NCI-H1930 (cell line): ENCODE measurements around the gene MAP3K13.
"Not testable (repeated sequence)": the region's sequence is repeated elsewhere in the genome, so short reads cannot be mapped to it uniquely, and the experiment has no call there.

Experiments used
- DNase-seq, 2 experiments: peaks; one replicate each; lab custom pipeline; 2025; lab: John Stamatoyannopoulos, UW

Gene MAP3K13

DNA sequence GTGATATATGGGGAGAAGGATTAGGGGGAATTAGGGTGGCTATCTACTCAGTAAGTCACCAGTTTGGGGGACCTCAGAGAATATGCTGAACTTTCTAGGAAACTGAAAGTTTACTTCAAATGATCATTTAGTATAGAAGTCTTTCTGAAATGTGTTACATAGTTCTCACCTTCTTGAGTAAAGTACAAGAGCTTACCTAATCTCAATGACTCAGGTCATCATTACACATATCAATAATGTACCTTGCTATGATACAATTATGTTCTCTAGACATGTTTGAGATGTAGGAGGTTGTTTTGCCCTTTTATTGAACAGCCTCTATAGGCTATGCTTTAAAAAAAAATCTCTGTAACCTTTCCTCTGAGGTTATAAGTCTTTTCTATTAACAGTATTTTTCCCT, 85.2 kb downstream of the MAP3K13 start:
- DNase-seq, result no peak

DNA sequence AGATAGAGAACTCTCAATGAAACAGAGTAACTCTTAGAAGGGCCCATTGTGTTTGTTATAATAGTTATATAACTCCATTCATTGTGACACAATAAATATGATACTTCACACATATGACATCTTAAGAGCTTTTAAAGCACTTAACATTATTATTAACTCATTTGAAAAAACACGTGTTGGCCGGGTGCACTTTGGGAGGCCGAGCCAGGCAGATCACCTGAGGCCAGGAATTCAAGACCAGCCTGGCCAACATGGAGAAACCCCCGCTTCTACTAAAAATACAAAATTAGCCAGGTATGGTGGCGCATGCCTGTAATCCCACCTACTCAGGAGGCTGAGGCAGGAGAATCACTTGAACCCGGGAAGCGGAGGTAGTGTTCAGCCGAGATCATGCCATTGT, 88.5 kb downstream of the MAP3K13 start:
- DNase-seq, result not testable (repeated sequence)

GRCh38 chr3:185457376-185457775, 94.4 kb downstream of the MAP3K13 start:
- no peak for DNase-seq

DNA sequence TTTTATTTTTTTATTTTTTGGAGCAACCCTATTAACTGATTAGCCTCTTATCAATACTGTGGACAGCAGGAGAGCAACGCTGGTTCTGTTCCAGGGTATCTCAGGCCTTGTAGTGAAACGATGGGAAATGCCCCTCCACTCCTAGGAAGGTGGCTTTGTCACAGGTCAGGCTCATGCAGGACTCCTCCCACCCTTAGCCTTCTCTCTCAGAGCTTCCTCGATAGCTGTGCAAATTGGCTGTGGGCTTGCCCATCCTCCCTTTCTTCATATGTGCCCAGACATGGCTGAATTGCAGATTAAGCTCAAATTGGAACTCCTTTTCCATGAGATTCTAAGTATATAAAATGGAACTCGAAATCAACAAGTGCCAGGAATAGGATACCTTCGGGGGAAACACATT, 97.4 kb downstream of the MAP3K13 start:
- DNase-seq, result no peak

- no peak for DNase-seq
These were observed 97.9 kb downstream of the MAP3K13 start for GRCh38 chr3:185460719-185461350.

GRCh38 chr3:185465471-185465870, 102.5 kb downstream of the MAP3K13 start:
- no peak for DNase-seq

DNA sequence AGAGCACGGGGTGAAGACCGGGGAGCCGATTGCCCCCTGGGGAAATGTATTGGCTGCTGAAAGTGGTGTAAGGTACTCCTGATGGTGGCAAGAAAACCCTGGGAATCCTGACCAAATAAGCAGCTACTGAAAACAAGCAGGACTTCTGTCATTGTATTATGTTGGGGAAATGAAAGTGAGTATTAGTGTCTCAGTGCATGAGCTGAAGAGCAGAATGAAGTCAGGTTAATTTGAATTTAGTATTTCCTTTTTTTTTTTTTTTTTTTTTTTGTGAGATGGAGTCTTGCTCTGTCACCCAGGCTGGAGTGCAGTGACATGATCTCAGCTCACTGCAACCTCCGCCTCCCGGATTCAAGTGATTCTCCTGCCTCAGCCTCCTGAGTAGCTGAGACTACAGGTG, 103.2 kb downstream of the MAP3K13 start:
- DNase-seq, result not testable (repeated sequence)

- no peak for DNase-seq
These were observed 106.6 kb downstream of the MAP3K13 start for GRCh38 chr3:185469542-185469941.

GRCh38 chr3:185470323-185470722, 107.4 kb downstream of the MAP3K13 start:
- no peak for DNase-seq

DNA sequence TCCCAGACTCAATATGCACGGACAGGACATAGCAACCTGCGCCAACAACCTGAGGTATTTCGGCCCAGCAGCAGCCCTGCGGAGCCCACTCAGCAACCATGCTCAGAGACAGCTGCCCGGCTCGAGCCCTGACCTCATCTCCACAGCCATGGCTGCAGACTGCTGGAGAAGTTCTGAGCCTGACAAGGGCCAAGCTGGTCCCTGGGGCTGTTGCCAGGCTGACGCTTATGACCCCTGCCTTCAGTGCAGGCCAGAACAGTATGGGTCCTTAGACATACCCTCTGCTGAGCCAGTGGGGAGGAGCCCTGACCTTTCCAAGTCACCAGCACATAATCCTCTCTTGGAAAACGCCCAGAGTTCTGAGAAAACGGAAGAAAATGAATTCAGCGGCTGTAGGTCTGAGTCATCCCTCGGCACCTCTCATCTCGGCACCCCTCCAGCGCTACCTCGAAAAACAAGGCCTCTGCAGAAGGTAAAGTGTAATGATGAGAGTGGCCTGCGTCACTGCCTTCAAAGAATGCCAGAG, 110.4 kb downstream of the MAP3K13 start:
- no peak for DNase-seq

- DNase-seq, result not testable (repeated sequence)
These were observed 112.0 kb downstream of the MAP3K13 start for GRCh38 chr3:185474922-185475321.

GRCh38 chr3:185477316-185477715, 114.4 kb downstream of the MAP3K13 start:
- DNase-seq, result no peak

DNA sequence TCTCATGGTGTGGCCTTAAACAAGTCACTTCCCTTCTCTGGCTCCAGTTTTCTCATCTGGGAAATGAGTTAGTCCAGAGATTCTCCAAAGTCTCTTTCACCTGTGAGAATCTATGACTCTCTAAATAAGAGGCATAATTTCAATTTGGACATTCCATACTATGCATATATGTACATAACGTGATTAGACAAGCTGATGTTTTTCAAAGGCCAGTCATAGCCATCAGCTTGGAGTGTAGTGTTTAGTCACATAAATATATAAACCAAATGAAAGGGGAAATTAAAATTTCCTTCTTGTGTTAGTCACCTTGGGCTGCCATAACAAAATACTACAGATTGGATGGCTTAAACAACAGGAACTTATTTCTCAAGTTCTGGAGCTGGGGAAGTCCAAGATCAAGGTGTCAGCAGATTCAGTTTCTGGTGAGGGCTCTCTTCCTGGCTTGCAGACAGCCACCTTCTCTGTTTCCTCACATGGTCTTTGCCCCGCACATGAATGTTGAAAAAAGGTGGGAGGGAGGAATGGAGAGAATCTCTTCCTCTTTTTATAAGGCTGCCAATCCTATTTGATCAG, 116.5 kb downstream of the MAP3K13 start:
- no peak for DNase-seq

DNA sequence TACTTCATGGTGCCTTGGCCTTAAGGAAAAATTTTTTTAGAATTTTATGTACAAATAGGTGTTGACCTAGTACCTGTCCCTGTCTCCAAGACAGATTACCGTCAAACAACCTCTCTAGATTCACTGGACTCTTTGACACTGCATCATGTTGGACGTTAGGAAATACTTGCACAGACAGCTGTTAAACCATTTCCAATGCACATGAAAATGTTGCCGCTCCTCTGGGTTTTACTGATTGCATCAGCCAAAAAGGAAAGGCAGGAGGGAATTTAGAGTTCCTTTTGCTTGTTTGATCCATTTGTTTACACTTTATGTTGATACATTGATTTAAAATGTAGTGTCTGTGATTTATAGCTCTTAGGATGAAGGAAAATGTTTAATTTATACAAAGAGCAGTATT, 121.4 kb downstream of the MAP3K13 start:
- peak in 1 of 2 experiments; percentile 18 for DNase-seq

- no peak for DNase-seq
These were observed 123.5 kb downstream of the MAP3K13 start for GRCh38 chr3:185486394-185486793.

GRCh38 chr3:185488465-185488864, 125.5 kb downstream of the MAP3K13 start:
- DNase-seq, result no peak

GRCh38 chr3:185489462-185489861, 126.5 kb downstream of the MAP3K13 start:
- no peak for DNase-seq

GRCh38 chr3:185490241-185490640, 127.3 kb downstream of the MAP3K13 start:
- no peak for DNase-seq

DNA sequence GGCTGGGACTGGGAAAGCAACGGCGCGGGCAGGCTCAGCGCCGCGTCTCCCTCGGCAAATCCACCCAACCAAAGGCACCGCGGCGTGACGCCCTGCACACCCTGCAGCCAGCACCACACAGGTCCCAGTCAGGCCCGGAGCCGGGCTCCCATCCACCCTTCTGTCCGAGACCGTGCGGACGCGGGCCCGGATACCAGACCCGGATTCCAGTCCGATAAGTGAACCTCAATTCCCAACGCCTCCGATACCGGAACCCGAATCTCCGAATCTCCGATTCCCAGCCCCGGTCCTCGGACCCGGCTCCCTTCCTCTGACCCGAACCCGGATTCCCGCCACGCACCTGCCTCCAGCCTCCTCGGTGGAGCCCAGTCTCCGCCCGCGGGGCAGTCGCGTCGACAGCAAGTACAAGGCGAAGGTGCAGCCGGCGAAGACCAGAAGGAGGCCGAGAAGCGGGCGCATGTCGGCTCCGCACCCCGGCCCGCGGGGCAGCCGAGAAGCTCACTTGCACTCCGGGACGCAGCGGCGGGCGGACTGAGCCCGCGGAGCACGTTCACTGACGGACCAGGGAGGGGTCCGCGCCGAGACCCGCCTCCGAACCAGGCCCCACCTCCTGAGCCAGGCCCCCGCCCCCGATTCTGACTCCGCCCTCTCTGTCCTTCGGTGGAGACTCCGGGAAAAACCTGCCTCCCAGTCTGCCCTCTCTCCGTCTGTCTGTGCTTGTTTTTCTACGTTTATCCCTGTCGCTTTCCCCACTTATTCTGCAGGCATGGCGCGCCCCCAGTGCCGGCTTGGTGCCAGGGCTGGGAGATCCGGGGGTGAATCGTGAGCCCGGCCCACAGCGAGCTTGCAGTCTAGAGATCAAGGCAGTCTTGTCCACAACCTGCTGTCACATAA, 135.8 kb downstream of the MAP3K13 start, which contains the start of gene TMEM41A:
TSS of gene TMEM41A (minus strand) at position 533 of the 894 bp plus-strand sequence. CDS start at position 459, 74 bp downstream.
- DNase-seq, result peak; percentile 73 to 87

GRCh38 chr3:185502987-185503386, 140.1 kb downstream of the MAP3K13 start:
- DNase-seq, result no peak

DNA sequence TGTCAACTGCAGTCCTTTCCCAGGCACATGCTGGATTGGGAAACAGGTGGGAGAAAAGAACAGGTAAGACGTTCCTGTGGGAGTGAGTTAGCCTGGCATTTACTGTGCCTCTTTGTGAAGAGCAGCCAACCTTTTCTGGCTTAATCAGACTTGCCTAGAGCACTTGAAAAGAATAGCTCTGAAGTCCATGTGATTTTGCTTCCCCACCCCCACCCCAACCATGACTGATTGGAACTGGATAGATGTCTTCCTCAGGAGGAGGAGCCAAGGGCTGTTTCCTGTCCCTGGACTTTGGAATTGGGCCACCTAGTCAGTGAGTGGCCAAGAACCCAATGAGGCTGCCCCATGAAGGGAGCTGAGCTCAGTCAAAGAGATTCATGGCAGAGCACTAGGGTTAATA, 140.6 kb downstream of the MAP3K13 start:
- DNase-seq, result no peak

- DNase-seq, result no peak
These were observed 141.7 kb downstream of the MAP3K13 start for GRCh38 chr3:185504636-185505035.

- DNase-seq, result no peak
These were observed 144.9 kb downstream of the MAP3K13 start for GRCh38 chr3:185507883-185508282.
